ENCODE data around the gene ERVH48-1. TPM values are rescaled to one million over a fixed set of nuclear protein-coding genes. Genes with fewer than 3 reads are reported as not detected.
"Not testable (repeated sequence)": the region's sequence is repeated elsewhere in the genome, so short reads cannot be mapped to it uniquely, and the experiment has no call there.

Gene ERVH48-1
- polyA plus RNA-seq, 4 donors: 0.29 to 1.2 (median 0.50) TPM

- not testable (repeated sequence) for DNase-seq (ENCODE audit: low read depth in 4 of 4, low spot score in 3 of 4)
Measured at GRCh38 chr21:42911920-42912319, 13.5 kb downstream of the ERVH48-1 start.

GRCh38 chr21:42908484-42908883 lies 16.9 kb downstream of the ERVH48-1 start:
- DNase-seq (ENCODE audit: low read depth in 4 of 4, low spot score in 3 of 4): not testable (repeated sequence)

GRCh38 chr21:42906233-42906632 lies 19.2 kb downstream of the ERVH48-1 start:
- DNase-seq (ENCODE audit: low read depth in 4 of 4, low spot score in 3 of 4): no peak

- no peak for DNase-seq (ENCODE audit: low read depth in 4 of 4, low spot score in 3 of 4)
Measured at GRCh38 chr21:42905195-42905594, 20.2 kb downstream of the ERVH48-1 start.

GRCh38 chr21:42903817-42904216 lies 21.6 kb downstream of the ERVH48-1 start:
- no peak for DNase-seq (ENCODE audit: low read depth in 4 of 4, low spot score in 3 of 4)

- no peak for DNase-seq (ENCODE audit: low read depth in 4 of 4, low spot score in 3 of 4)
Measured at GRCh38 chr21:42900446-42900845, 25.0 kb downstream of the ERVH48-1 start.

- peak; percentile 94 to 99 (median 97) for DNase-seq (ENCODE audit: low read depth in 4 of 4, low spot score in 3 of 4)
Measured at GRCh38 chr21:42892931-42893755, 32.3 kb downstream of the ERVH48-1 start, which contains the start of gene NDUFV3. TSS of gene NDUFV3 (plus strand) at chr21:42893309. CDS start at chr21:42893334, 25 bp downstream.

GRCh38 chr21:42892582-42892930 lies 32.9 kb downstream of the ERVH48-1 start:
- no peak for DNase-seq (ENCODE audit: low read depth in 4 of 4, low spot score in 3 of 4)

- DNase-seq (ENCODE audit: low read depth in 4 of 4, low spot score in 3 of 4): no peak
Measured at GRCh38 chr21:42887326-42887725, 38.1 kb downstream of the ERVH48-1 start.

GRCh38 chr21:42883921-42884320 lies 41.5 kb downstream of the ERVH48-1 start:
- DNase-seq (ENCODE audit: low read depth in 4 of 4, low spot score in 3 of 4): no peak

GRCh38 chr21:42880352-42880751 lies 45.1 kb downstream of the ERVH48-1 start:
- DNase-seq (ENCODE audit: low read depth in 4 of 4, low spot score in 3 of 4): no peak

GRCh38 chr21:42878993-42879787 lies 46.2 kb downstream of the ERVH48-1 start, which contains the start of gene WDR4:
TSS of gene WDR4 (minus strand) at chr21:42879539. CDS start at chr21:42879495, 44 bp downstream.
- peak; percentile 94 to 96 (median 96) for DNase-seq (ENCODE audit: low read depth in 4 of 4, low spot score in 3 of 4)

GRCh38 chr21:42878678-42878992 lies 46.8 kb downstream of the ERVH48-1 start:
- DNase-seq (ENCODE audit: low read depth in 4 of 4, low spot score in 3 of 4): no peak

- not testable (repeated sequence) for DNase-seq (ENCODE audit: low read depth in 4 of 4, low spot score in 3 of 4)
Measured at GRCh38 chr21:42875811-42876210, 49.6 kb downstream of the ERVH48-1 start.

- no peak for DNase-seq (ENCODE audit: low read depth in 4 of 4, low spot score in 3 of 4)
Measured at GRCh38 chr21:42873096-42873495, 52.3 kb downstream of the ERVH48-1 start.

GRCh38 chr21:42868196-42868595 lies 57.2 kb downstream of the ERVH48-1 start:
- DNase-seq (ENCODE audit: low read depth in 4 of 4, low spot score in 3 of 4): no peak

Other genes with a start within 250 kb of the ERVH48-1 start
- 10 to 100 TPM in 2 of 4 donors, 1 to 10 TPM in 2; 7.1 to 15.4 (median 10.3) TPM for gene WDR4, start 46.1 kb downstream of the ERVH48-1 start, polyA plus RNA-seq (ENCODE audit: insufficient read length in 4 of 4)
- gene NDUFV3, start 32.3 kb downstream of the ERVH48-1 start, polyA plus RNA-seq (ENCODE audit: insufficient read length in 4 of 4): 10 to 100 TPM; 31.2 to 44.1 (median 38.7) TPM
- 10 to 100 TPM; 20.7 to 29.6 (median 25.6) TPM for gene PKNOX1, start 48.9 kb upstream of the ERVH48-1 start, polyA plus RNA-seq (ENCODE audit: insufficient read length in 4 of 4)
- 10 to 100 TPM in 3 of 4 donors, 1 to 10 TPM in 1; 3.6 to 57.5 (median 29.7) TPM for gene CBS, start 150.2 kb upstream of the ERVH48-1 start, polyA plus RNA-seq (ENCODE audit: insufficient read length in 4 of 4)
- 10 to 100 TPM; 25.6 to 85.9 (median 36.5) TPM for gene U2AF1, start 181.9 kb upstream of the ERVH48-1 start, polyA plus RNA-seq (ENCODE audit: insufficient read length in 4 of 4)
- gene CRYAA, start 243.4 kb upstream of the ERVH48-1 start, polyA plus RNA-seq (ENCODE audit: insufficient read length in 4 of 4): not detected

All from left renal pelvis (tissue), 4 donors.